NCI-H2227 (cell line): Measurements from ENCODE around the gene ITGAL.
"Not testable (repeated sequence)": the region's sequence is repeated elsewhere in the genome, so short reads cannot be mapped to it uniquely, and the experiment has no call there.

Source experiments
- DNase-seq: peaks from one replicate; lab custom pipeline; 2025; ENCODE audit not compliant: unreplicated experiment; lab: John Stamatoyannopoulos, UW

Gene ITGAL

GRCh38 chr16:30491744-30492308 lies 19.3 kb downstream of the ITGAL start:
- no peak for DNase-seq

- no peak for DNase-seq
These were observed 21.5 kb downstream of the ITGAL start for GRCh38 chr16:30493941-30494488.

GRCh38 chr16:30494709-30495108 lies 22.2 kb downstream of the ITGAL start:
- no peak for DNase-seq

- peak; percentile 43 for DNase-seq
These were observed 26.7 kb downstream of the ITGAL start for GRCh38 chr16:30499284-30499683.

- DNase-seq: no peak
These were observed 31.1 kb downstream of the ITGAL start for GRCh38 chr16:30503403-30504296.

- DNase-seq: no peak
These were observed 36.7 kb downstream of the ITGAL start for GRCh38 chr16:30509081-30509765.

GRCh38 chr16:30510376-30510938 lies 37.9 kb downstream of the ITGAL start:
- no peak for DNase-seq

- no peak for DNase-seq
These were observed 39.0 kb downstream of the ITGAL start for GRCh38 chr16:30511509-30511908.

- no peak for DNase-seq
These were observed 42.7 kb downstream of the ITGAL start for GRCh38 chr16:30515275-30515674.

GRCh38 chr16:30518552-30518951 lies 46.0 kb downstream of the ITGAL start:
- no peak for DNase-seq

- DNase-seq: no peak
These were observed 46.8 kb downstream of the ITGAL start for GRCh38 chr16:30519120-30520049.

GRCh38 chr16:30521476-30521872 lies 48.9 kb downstream of the ITGAL start:
- DNase-seq: no peak

GRCh38 chr16:30521873-30522641 lies 49.5 kb downstream of the ITGAL start:
- DNase-seq: no peak

GRCh38 chr16:30522702-30523463 lies 50.3 kb downstream of the ITGAL start:
- DNase-seq: not testable (repeated sequence)

GRCh38 chr16:30523768-30524574 lies 51.4 kb downstream of the ITGAL start:
- DNase-seq: no peak

- DNase-seq: no peak
These were observed 52.3 kb downstream of the ITGAL start for GRCh38 chr16:30524575-30525568.

- no peak for DNase-seq
These were observed 53.2 kb downstream of the ITGAL start for GRCh38 chr16:30525844-30526136.
